HepG2 (cell line): ENCODE measurements around the gene RCOR1. TPM values are rescaled to one million over a fixed set of nuclear protein-coding genes. Genes with fewer than 3 reads are reported as not detected.

Experiments
- ATAC-seq: fragments of 200-7000 bp; cut with Tn5 transposase; 3 replicates; pipeline ENCODE4 v1.9.1; 2020; ENCODE audit warnings: mild to moderate bottlenecking, moderate library complexity
- BruUV-seq: library from RNA; stranded (reverse); fragments of 400-500 nt; replicated peaks from 2 replicates; lab custom pipeline; 2021; lab: Mats Ljungman, UMichigan
- CTCF ChIA-PET: fragments of 300-600 bp; formaldehyde crosslinking; extraction: SDS; loops from one replicate; lab custom pipeline; 2021; ENCODE audit warnings: low total read pairs, inconsistent platforms, low intra/inter-chr PET ratio; lab: Yijun Ruan, JAX
- POLR2A ChIA-PET: fragments of 350-600 bp; sonication (Branson Sonifier 250); formaldehyde crosslinking; loops from one replicate; lab custom pipeline; 2020; ENCODE audit warnings: antibody characterized with exemption, inconsistent platforms; lab: Yijun Ruan, JAX
- DNase-seq: peaks from one replicate; pipeline ENCODE4 v3.0.0-alpha.2; 2015; ENCODE audit warnings: low spot score
- FAIRE-seq: peaks from 3 replicates; lab custom pipeline; 2011; peaks lifted over from hg19 to GRCh38; lab: Jason Lieb, UNC
- H2AFZ ChIP-seq: one replicate; pipeline ENCODE4 v1.6.1; 2011; ENCODE audit warnings: low read length, inconsistent platforms
- H3K27ac ChIP-seq: fragments of 300-600 bp; 3 replicates; pipeline ENCODE4 v1.8.0; 2011; ENCODE audit warnings: mixed run types, mild to moderate bottlenecking, mixed read lengths, low read length, inconsistent platforms; ENCODE audit not compliant: insufficient read depth; ENCODE audit errors: extremely low read length
- H3K27me3 ChIP-seq, 2 experiments: fragments of 200-600 bp in 1 of 2; 2 replicates in 1 of 2; 3 replicates in 1 of 2; pipeline versions ENCODE4 v1.6.0 to v1.8.0; 2011; ENCODE audit warnings: low read length in 2 of 2, mild to moderate bottlenecking in 2 of 2, moderate library complexity in 2 of 2, inconsistent platforms in 1 of 2; ENCODE audit not compliant: insufficient read depth in 2 of 2, control insufficient read depth in 1 of 2
- H3K36me3 ChIP-seq, 2 experiments: fragments of 200-600 bp in 1 of 2; replicated peaks in 1 of 2; 2 replicates in 1 of 2; 3 replicates in 1 of 2; pipeline versions ENCODE4 v1.5.1 to v1.8.0; 2011; ENCODE audit warnings: low read length in 2 of 2, inconsistent platforms in 1 of 2; ENCODE audit not compliant: insufficient read depth in 2 of 2, control insufficient read depth in 1 of 2
- H3K4me1 ChIP-seq: 2 replicates; pipeline ENCODE4 v1.5.1; 2012; ENCODE audit warnings: low read length, inconsistent platforms; ENCODE audit not compliant: insufficient read depth
- H3K4me2 ChIP-seq: 2 replicates; pipeline ENCODE4 v1.6.0; 2011; ENCODE audit warnings: low read depth, low read length, inconsistent platforms
- H3K4me3 ChIP-seq, 3 experiments: fragments of 200-600 bp in 1 of 3; sonication (generic), shearing (Covaris generic) in 1 of 3; replicated peaks in 1 of 3; 2 replicates each; pipeline ENCODE4 v1.5.1; 2011 to 2016; ENCODE audit warnings: low read length in 3 of 3, inconsistent platforms in 2 of 3, low read depth in 2 of 3, mild to moderate bottlenecking in 2 of 3, control low read depth in 1 of 3, mixed read lengths in 1 of 3; ENCODE audit not compliant: insufficient read depth in 1 of 3
- H3K79me2 ChIP-seq: one replicate; pipeline ENCODE4 v1.6.1; 2011; ENCODE audit warnings: low read length, inconsistent platforms; ENCODE audit not compliant: insufficient read depth
- H3K9ac ChIP-seq: 2 replicates; pipeline ENCODE4 v1.6.0; 2011; ENCODE audit warnings: mild to moderate bottlenecking, low read depth, low read length, inconsistent platforms; ENCODE audit not compliant: insufficient read depth
- H3K9me3 ChIP-seq: 2 replicates; pipeline ENCODE4 v1.5.1; 2012; ENCODE audit warnings: mild to moderate bottlenecking, low read length
- H4K20me1 ChIP-seq: 2 replicates; pipeline ENCODE4 v1.6.0; 2011; ENCODE audit warnings: inconsistent platforms, mild to moderate bottlenecking, low read length, moderate library complexity; ENCODE audit not compliant: insufficient read depth
- ADNP ChIP-seq: sonication (generic); formaldehyde crosslinking; IDR thresholded peaks from 2 replicates; pipeline ENCODE4 v1.4.0; 2020; ENCODE audit warnings: missing genetic modification reagents
- FOXO1 ChIP-seq: sonication (generic); formaldehyde crosslinking; IDR thresholded peaks from 2 replicates; pipeline ENCODE4 v1.4.0; 2020; ENCODE audit warnings: missing genetic modification reagents
- GLI4 ChIP-seq: sonication (generic); formaldehyde crosslinking; IDR thresholded peaks from 2 replicates; pipeline ENCODE4 v1.5.1; 2020; ENCODE audit warnings: missing genetic modification reagents, mild to moderate bottlenecking, moderate library complexity, borderline replicate concordance
- NFIB ChIP-seq: sonication (generic); formaldehyde crosslinking; IDR thresholded peaks from 2 replicates; pipeline ENCODE4 v1.9.0; 2021; ENCODE audit warnings: missing genetic modification reagents, mild to moderate bottlenecking, borderline replicate concordance
- POLR2G ChIP-seq: fragments of 200-400 bp; formaldehyde crosslinking; IDR thresholded peaks from 2 replicates; pipeline ENCODE4 v1.6.1; 2018; ENCODE audit warnings: mild to moderate bottlenecking, low read depth, low read length, moderate library complexity
- PRPF4 ChIP-seq: fragments of 200-400 bp; formaldehyde crosslinking; IDR thresholded peaks from 2 replicates; pipeline ENCODE4 v1.6.1; 2016; ENCODE audit warnings: low read length, low read depth; ENCODE audit not compliant: poor library complexity, severe bottlenecking
- SIX4 ChIP-seq: sonication (generic); formaldehyde crosslinking; IDR thresholded peaks from 2 replicates; pipeline ENCODE4 v1.4.0; 2020; ENCODE audit warnings: missing genetic modification reagents
- ZNF253 ChIP-seq: sonication (generic); formaldehyde crosslinking; IDR thresholded peaks from 2 replicates; pipeline ENCODE4 v1.8.0; 2022; ENCODE audit warnings: mild to moderate bottlenecking, missing genetic modification reagents, borderline replicate concordance
- ZNF382 ChIP-seq: sonication (generic); formaldehyde crosslinking; IDR thresholded peaks from 2 replicates; pipeline ENCODE4 v1.5.0; 2020; ENCODE audit warnings: missing genetic modification reagents, mild to moderate bottlenecking, borderline replicate concordance
- ZNF546 ChIP-seq: sonication (generic); formaldehyde crosslinking; conservative IDR thresholded peaks from 2 replicates; pipeline ENCODE4 v1.8.1; 2023; ENCODE audit warnings: mild to moderate bottlenecking, missing genetic modification reagents
- ZNF720 ChIP-seq: sonication (generic); formaldehyde crosslinking; IDR thresholded peaks from 2 replicates; pipeline ENCODE4 v1.4.0; 2020; ENCODE audit warnings: missing genetic modification reagents
- WGBS: methylation state at CpG from one replicate; pipeline ENCODE4 v1.1.6; 2017; ENCODE audit warnings: low lambda C conversion rate; 5-methylcytosine and 5-hydroxymethylcytosine counted together
- in situ Hi-C: cut with HindIII; loops from 2 replicates; pipeline ENCODE4 v1.10.0; 2017; ENCODE audit warnings: low pct_unique_long_range_greater_than_20kb; ENCODE audit not compliant: extremely low pct_ligation_motif_present
- intact Hi-C: fragments of 100-400 bp; cut with micrococcal nuclease; formaldehyde crosslinking; loops from one replicate; pipeline ENCODE4 v1.10.0; 2022; ENCODE audit not compliant: unreplicated experiment
- polyA plus RNA-seq, 8 experiments: library from polyadenylated mRNA; depleted of rRNA in 3 of 8; stranded (reverse) in 7 of 8; unstranded in 1 of 8; fragments of >200 nt; fragmentation: Illumina TruSeq in 4 of 8; extraction: Trizol in 4 of 8; gene quantifications; 2 replicates each; pipeline versions ENCODE4 v1.2.1 to v1.2.3, GENCODE V29; 2011 to 2016; ENCODE audit warnings: low read depth in 4 of 8, missing spikeins in 1 of 8, mixed read lengths in 1 of 8; ENCODE audit not compliant: insufficient read depth in 1 of 8
- total RNA-seq, 5 experiments: library from RNA; depleted of rRNA; stranded (reverse); fragments of >200 nt; fragmentation: Illumina TruSeq; extraction: Trizol; gene quantifications; 2 replicates each; pipeline ENCODE4 v1.2.3, GENCODE V29; 2016; ENCODE audit warnings: low read depth in 1 of 5
- TF ChIP-seq, protein P1 (sequence below): sonication (generic); formaldehyde crosslinking; IDR thresholded peaks from 2 replicates; pipeline ENCODE4 v1.4.0; 2020; ENCODE audit warnings: low read depth, mild to moderate bottlenecking, missing genetic modification reagents
- TF ChIP-seq, protein P2 (sequence below): sonication (generic); formaldehyde crosslinking; conservative IDR thresholded peaks from 2 replicates; pipeline ENCODE4 v1.4.0; 2020; ENCODE audit warnings: mild to moderate bottlenecking, missing genetic modification reagents, moderate library complexity
- TF ChIP-seq, protein P3 (sequence below): sonication (generic); formaldehyde crosslinking; conservative IDR thresholded peaks from 2 replicates; pipeline ENCODE4 v1.8.0; 2022; ENCODE audit warnings: missing genetic modification reagents

The RCOR1 gene
- total and polyA plus RNA-seq, 2 of the 13 experiments (the other 11 are each of a cell fraction or from before 2014, with no cell fraction given) = 10.2 to 11.1 TPM

DNA sequence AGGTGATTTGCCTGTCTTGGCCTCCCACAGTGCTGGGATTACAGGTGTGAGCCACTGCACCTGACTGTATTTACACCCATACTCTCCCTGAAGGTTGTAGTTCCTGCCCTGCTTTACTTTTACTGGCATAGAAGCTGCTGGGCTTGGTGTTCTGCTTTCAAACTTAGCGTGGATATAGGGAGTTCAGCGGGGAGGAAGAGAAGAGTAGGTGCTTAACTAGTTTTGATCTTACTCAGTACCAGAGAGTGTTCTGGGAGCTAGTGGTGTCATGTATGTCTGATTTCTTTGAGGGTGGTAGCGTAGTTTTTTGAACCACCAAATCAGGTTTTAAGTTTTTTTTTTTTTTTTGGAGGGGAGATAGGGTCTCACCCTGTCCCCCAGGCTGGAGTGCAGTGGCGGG is 13.8 kb downstream of the RCOR1 start:
- FAIRE-seq (no peak), DNase-seq (no peak), ATAC-seq (no peak)
- Histone ChIP-seq H3K9ac (no peak overlapping the region), H4K20me1 (peaks cover 41% of the 10 kb centered on the region), H3K9me3 (no peaks in the 10 kb centered on the region), H3K27me3 (no peaks in the 10 kb centered on the region), H3K4me3 (no peak overlapping the region), H3K36me3 (peaks cover 1 to 16% of the 10 kb centered on the region in 2 experiments; a peak in 3 of 5 replicates), H3K4me2 (no peak overlapping the region), H3K4me1 (peaks cover 47% of the 10 kb centered on the region), H3K79me2 (peaks cover 95% of the 10 kb centered on the region), H2AFZ (no peak overlapping the region), H3K27ac (no peak overlapping the region)
- BruUV-seq = no TSS peak
- ChIA-PET POLR2A (interaction anchor here (0.6 kb wide), 1 partner anchor 772 kb away, joined by 3 read pairs; no protein-coding TSS in a partner anchor), CTCF (no interaction called here)
- intact Hi-C loops (no loop called here), in situ Hi-C loops (no loop called here)
- TF ChIP-seq FOXO1 (CRISPR knock-in tag) (no peak), POLR2G (no peak), SIX4 (CRISPR knock-in tag) (no peak), ZNF546 (CRISPR knock-in tag) (no peak), GLI4 (no peak), ADNP (no peak), ZNF382 (CRISPR knock-in tag) (no peak), PRPF4 (no peak), ZNF720 (no peak), ZNF253 (CRISPR knock-in tag) (no peak), NFIB (no peak)
- TF ChIP-seq, protein P1, sequence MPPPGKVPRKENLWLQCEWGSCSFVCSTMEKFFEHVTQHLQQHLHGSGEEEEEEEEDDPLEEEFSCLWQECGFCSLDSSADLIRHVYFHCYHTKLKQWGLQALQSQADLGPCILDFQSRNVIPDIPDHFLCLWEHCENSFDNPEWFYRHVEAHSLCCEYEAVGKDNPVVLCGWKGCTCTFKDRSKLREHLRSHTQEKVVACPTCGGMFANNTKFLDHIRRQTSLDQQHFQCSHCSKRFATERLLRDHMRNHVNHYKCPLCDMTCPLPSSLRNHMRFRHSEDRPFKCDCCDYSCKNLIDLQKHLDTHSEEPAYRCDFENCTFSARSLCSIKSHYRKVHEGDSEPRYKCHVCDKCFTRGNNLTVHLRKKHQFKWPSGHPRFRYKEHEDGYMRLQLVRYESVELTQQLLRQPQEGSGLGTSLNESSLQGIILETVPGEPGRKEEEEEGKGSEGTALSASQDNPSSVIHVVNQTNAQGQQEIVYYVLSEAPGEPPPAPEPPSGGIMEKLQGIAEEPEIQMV = no peak
- TF ChIP-seq, protein P2, sequence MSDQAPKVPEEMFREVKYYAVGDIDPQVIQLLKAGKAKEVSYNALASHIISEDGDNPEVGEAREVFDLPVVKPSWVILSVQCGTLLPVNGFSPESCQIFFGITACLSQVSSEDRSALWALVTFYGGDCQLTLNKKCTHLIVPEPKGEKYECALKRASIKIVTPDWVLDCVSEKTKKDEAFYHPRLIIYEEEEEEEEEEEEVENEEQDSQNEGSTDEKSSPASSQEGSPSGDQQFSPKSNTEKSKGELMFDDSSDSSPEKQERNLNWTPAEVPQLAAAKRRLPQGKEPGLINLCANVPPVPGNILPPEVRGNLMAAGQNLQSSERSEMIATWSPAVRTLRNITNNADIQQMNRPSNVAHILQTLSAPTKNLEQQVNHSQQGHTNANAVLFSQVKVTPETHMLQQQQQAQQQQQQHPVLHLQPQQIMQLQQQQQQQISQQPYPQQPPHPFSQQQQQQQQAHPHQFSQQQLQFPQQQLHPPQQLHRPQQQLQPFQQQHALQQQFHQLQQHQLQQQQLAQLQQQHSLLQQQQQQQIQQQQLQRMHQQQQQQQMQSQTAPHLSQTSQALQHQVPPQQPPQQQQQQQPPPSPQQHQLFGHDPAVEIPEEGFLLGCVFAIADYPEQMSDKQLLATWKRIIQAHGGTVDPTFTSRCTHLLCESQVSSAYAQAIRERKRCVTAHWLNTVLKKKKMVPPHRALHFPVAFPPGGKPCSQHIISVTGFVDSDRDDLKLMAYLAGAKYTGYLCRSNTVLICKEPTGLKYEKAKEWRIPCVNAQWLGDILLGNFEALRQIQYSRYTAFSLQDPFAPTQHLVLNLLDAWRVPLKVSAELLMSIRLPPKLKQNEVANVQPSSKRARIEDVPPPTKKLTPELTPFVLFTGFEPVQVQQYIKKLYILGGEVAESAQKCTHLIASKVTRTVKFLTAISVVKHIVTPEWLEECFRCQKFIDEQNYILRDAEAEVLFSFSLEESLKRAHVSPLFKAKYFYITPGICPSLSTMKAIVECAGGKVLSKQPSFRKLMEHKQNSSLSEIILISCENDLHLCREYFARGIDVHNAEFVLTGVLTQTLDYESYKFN (CRISPR knock-in tag) = no peak
- TF ChIP-seq, protein P3, sequence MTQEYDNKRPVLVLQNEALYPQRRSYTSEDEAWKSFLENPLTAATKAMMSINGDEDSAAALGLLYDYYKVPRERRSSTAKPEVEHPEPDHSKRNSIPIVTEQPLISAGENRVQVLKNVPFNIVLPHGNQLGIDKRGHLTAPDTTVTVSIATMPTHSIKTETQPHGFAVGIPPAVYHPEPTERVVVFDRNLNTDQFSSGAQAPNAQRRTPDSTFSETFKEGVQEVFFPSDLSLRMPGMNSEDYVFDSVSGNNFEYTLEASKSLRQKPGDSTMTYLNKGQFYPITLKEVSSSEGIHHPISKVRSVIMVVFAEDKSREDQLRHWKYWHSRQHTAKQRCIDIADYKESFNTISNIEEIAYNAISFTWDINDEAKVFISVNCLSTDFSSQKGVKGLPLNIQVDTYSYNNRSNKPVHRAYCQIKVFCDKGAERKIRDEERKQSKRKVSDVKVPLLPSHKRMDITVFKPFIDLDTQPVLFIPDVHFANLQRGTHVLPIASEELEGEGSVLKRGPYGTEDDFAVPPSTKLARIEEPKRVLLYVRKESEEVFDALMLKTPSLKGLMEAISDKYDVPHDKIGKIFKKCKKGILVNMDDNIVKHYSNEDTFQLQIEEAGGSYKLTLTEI (CRISPR knock-in tag) = no peak
- 95% methylated on average over 4 of the region's 4 CpGs for WGBS
